GM12872 (cell line): ENCODE results near the gene PEX13.

Experiments used
- TF ChIP-seq, protein P1 (sequence below): IDR thresholded peaks from 3 replicates; pipeline ENCODE4 v1.5.1; 2011; ENCODE audit warnings: low read depth, mild to moderate bottlenecking, low read length, moderate library complexity; ENCODE audit not compliant: insufficient read depth

Gene PEX13

DNA sequence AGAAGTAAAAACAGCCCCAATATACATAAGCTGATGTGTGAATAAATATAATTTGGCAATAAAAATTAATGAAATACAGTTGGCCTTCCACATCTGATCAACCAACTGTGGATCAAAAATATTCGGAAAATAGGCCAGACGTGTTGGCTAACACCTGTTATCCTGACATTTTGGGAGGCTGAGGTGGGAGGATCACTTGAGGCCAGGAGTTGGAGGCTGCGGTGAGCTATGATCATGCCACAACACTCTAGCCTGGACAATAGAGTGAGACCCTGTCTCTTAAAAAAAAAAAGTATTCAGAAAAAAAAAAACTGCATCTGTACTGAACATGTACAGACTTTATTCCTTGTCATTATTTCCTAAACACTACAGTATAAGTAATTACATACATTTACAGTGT, 12.0 kb downstream of the PEX13 start:
- TF ChIP-seq, protein P1, sequence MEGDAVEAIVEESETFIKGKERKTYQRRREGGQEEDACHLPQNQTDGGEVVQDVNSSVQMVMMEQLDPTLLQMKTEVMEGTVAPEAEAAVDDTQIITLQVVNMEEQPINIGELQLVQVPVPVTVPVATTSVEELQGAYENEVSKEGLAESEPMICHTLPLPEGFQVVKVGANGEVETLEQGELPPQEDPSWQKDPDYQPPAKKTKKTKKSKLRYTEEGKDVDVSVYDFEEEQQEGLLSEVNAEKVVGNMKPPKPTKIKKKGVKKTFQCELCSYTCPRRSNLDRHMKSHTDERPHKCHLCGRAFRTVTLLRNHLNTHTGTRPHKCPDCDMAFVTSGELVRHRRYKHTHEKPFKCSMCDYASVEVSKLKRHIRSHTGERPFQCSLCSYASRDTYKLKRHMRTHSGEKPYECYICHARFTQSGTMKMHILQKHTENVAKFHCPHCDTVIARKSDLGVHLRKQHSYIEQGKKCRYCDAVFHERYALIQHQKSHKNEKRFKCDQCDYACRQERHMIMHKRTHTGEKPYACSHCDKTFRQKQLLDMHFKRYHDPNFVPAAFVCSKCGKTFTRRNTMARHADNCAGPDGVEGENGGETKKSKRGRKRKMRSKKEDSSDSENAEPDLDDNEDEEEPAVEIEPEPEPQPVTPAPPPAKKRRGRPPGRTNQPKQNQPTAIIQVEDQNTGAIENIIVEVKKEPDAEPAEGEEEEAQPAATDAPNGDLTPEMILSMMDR, result no peak

DNA sequence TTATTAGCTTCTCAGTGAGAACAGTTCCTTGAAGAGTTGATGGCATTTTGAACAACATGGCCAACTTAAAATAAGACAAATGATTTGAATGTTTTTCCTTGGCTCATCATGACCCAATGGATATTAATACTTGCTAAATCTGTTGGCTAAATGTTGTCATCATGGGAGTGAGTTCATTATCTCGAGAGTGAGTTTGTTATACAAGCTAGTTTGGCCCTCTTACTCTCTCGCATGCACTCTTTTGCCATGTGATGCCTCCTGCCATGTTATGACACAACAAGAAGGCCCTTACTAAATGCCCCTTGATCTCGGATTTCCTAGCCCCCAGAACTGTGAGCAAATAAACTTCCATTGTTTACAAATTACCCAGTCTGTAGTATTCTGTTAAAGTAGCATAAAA, 25.3 kb downstream of the PEX13 start:
- TF ChIP-seq, protein P1, result no peak

GRCh38 chr2:61044636-61045035, 27.1 kb downstream of the PEX13 start:
- TF ChIP-seq, protein P1, result no peak

- TF ChIP-seq, protein P1, result no peak
Measured at GRCh38 chr2:61045226-61045625, 27.7 kb downstream of the PEX13 start.

GRCh38 chr2:61045999-61046398, 28.5 kb downstream of the PEX13 start:
- TF ChIP-seq, protein P1, result no peak

GRCh38 chr2:61055557-61055956, 38.0 kb downstream of the PEX13 start:
- TF ChIP-seq, protein P1, result no peak

DNA sequence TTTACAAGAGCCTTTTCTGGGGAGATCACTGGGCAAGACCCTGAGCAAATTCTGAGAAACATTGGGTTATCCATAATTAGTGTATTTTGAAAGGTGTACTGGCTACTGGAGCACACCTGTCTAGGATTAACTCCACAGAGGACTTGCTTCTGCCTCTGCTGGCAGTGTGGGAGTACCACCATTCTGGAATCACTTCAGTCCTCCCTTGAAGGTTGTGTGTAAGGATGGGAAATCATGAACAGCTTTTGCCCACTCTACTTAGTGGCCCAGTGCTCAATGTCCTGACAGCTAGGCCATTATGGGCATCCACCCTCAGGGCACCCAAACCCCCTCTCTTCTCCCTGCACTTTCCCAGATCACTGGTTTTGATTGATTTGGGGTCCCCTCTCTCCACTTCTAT, 40.0 kb downstream of the PEX13 start:
- TF ChIP-seq, protein P1, result no peak

- TF ChIP-seq, protein P1, result no peak
Measured at GRCh38 chr2:61059382-61059781, 41.9 kb downstream of the PEX13 start.
